ENCODE measurements around the gene MAN1B1.
"Not testable (repeated sequence)": the region's sequence is repeated elsewhere in the genome, so short reads cannot be mapped to it uniquely, and the experiment has no call there.

DNA sequence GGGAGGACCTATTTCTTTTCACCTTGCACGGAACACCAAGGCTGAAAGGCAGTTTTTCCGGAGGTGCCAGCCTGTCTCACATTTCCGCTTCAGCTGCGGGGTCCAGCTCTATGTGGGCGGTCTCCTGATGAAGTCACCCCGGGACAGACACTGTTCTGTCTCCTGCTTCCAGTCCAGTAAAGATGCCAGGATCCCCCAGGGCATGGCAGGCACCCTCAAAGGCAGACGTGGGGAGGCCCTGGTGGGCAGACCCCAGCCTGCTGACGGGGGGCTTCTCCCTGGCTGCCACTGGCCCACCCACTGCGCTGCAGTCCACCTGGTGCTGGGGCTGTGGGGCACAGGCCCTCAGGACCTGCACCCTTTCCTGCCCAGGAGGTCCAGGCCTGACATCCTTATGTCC is 24.0 kb upstream of the MAN1B1 start:
- TF ChIP-seq JUN (IDR thresholded peaks at IDR 0.05; ENCODE audit: low read depth, low read length); EP300 (IDR thresholded peaks at IDR 0.05; ENCODE audit: borderline replicate concordance in 1 of 2, low read depth in 2 of 2, low read length in 2 of 2); SUZ12 (IDR thresholded peaks at IDR 0.05; ENCODE audit: low read length); MAFK (IDR thresholded peaks at IDR 0.05; ENCODE audit: low read depth, low read length); TAF1 (IDR thresholded peaks at IDR 0.05; ENCODE audit: low read depth, low read length); BACH1 (IDR thresholded peaks at IDR 0.05; ENCODE audit: low read length); EZH2 (IDR thresholded peaks at IDR 0.05; ENCODE audit: low read depth, low read length, severe bottlenecking): not testable (repeated sequence)
